OCI-LY1 (cell line): ENCODE measurements around the gene XRN2.

Experiments
- H2AFZ ChIP-seq: fragments of 200-600 bp; sonication (generic), shearing (Covaris generic); 2 replicates; pipeline ENCODE4 v1.6.0; 2014; ENCODE audit warnings: antibody characterized with exemption, mild to moderate bottlenecking, low read length
- H3F3A ChIP-seq: fragments of 200-600 bp; sonication (generic), shearing (Covaris generic); 2 replicates; pipeline ENCODE4 v1.6.0; 2014; ENCODE audit warnings: mild to moderate bottlenecking, antibody characterized with exemption, low read length, moderate library complexity; ENCODE audit not compliant: insufficient read depth
- H3K27ac ChIP-seq: fragments of 200-600 bp; sonication (generic); 2 replicates; pipeline ENCODE4 v1.5.1; 2014; ENCODE audit warnings: low read length, mixed run types, mild to moderate bottlenecking, low read depth; ENCODE audit not compliant: poor library complexity, severe bottlenecking
- H3K27me3 ChIP-seq: fragments of 200-600 bp; sonication (generic); 2 replicates; pipeline ENCODE4 v1.6.0; 2014; ENCODE audit warnings: antibody characterized with exemption, mild to moderate bottlenecking, low read length, moderate library complexity; ENCODE audit not compliant: insufficient read depth
- H3K36me3 ChIP-seq: fragments of 200-600 bp; sonication (generic); 2 replicates; pipeline ENCODE4 v1.6.1; 2014; ENCODE audit warnings: mild to moderate bottlenecking, antibody characterized with exemption, low read length, moderate library complexity, mixed read lengths; ENCODE audit not compliant: insufficient read depth
- H3K4me1 ChIP-seq: fragments of 200-600 bp; sonication (generic); 2 replicates; pipeline ENCODE4 v1.5.1; 2014; ENCODE audit warnings: mild to moderate bottlenecking, low read length, moderate library complexity; ENCODE audit not compliant: insufficient read depth, severe bottlenecking
- H3K4me2 ChIP-seq: fragments of 200-600 bp; sonication (generic), shearing (Covaris generic); 2 replicates; pipeline ENCODE4 v1.6.1; 2014; ENCODE audit warnings: low read length
- H3K4me3 ChIP-seq: fragments of 200-600 bp; sonication (generic); 2 replicates; pipeline ENCODE4 v1.5.1; 2014; ENCODE audit warnings: low read length, low read depth, mild to moderate bottlenecking, mixed read lengths; ENCODE audit not compliant: poor library complexity, severe bottlenecking
- H3K79me2 ChIP-seq: fragments of 200-600 bp; shearing (Covaris generic); 2 replicates; pipeline ENCODE4 v1.6.1; 2016; ENCODE audit warnings: mixed run types, low read length, mixed read lengths; ENCODE audit not compliant: insufficient read depth
- H3K9ac ChIP-seq: fragments of 200-600 bp; sonication (generic), shearing (Covaris generic); 2 replicates; pipeline ENCODE4 v1.6.1; 2014; ENCODE audit warnings: mild to moderate bottlenecking, low read length, mixed read lengths
- H3K9me2 ChIP-seq: fragments of 200-600 bp; sonication (generic), shearing (Covaris generic); 2 replicates; pipeline ENCODE4 v1.6.1; 2014; ENCODE audit warnings: low read depth, mild to moderate bottlenecking, low read length, mixed read lengths
- H3K9me3 ChIP-seq: fragments of 200-600 bp; shearing (Covaris generic); 2 replicates; pipeline ENCODE4 v1.6.1; 2014; ENCODE audit warnings: low read length, mixed read lengths
- H4K20me1 ChIP-seq: fragments of 200-600 bp; sonication (generic), shearing (Covaris generic); 2 replicates; pipeline ENCODE4 v1.6.0; 2016; ENCODE audit warnings: mild to moderate bottlenecking, low read length; ENCODE audit not compliant: insufficient read depth
- CTCF ChIP-seq: fragments of 200-600 bp; sonication (generic), shearing (Covaris generic); IDR thresholded peaks from 2 replicates; pipeline ENCODE4 v1.5.1; 2017; ENCODE audit warnings: mild to moderate bottlenecking, antibody characterized with exemption, low read length, moderate library complexity, mixed read lengths
- EZH2 ChIP-seq: fragments of 200-600 bp; sonication (generic), shearing (Covaris generic); IDR thresholded peaks from 2 replicates; pipeline ENCODE4 v1.8.0; 2017; ENCODE audit warnings: borderline replicate concordance, mixed run types, mild to moderate bottlenecking, antibody characterized with exemption, low read length, moderate library complexity, mixed read lengths

XRN2 gene

GRCh38 chr20:21259346-21259745 lies 43.8 kb upstream of the XRN2 start:
- H3K79me2 ChIP-seq = no peaks in the 10 kb centered on the region
- H4K20me1 ChIP-seq = no peaks in the 10 kb centered on the region
- no peaks in the 10 kb centered on the region for H3F3A ChIP-seq
- no peak overlapping the region for H2AFZ ChIP-seq
- H3K9me2 ChIP-seq = no peaks in the 10 kb centered on the region
- TF ChIP-seq EZH2 (no peak), CTCF (no peak)
- no peak overlapping the region for H3K27ac ChIP-seq
- H3K27me3 ChIP-seq = no peaks in the 10 kb centered on the region
- H3K4me3 ChIP-seq = no peak overlapping the region
- H3K9ac ChIP-seq = no peak overlapping the region
- H3K4me1 ChIP-seq = no peaks in the 10 kb centered on the region
- H3K36me3 ChIP-seq = no peaks in the 10 kb centered on the region
- no peaks in the 10 kb centered on the region for H3K9me3 ChIP-seq
- no peak overlapping the region for H3K4me2 ChIP-seq

DNA sequence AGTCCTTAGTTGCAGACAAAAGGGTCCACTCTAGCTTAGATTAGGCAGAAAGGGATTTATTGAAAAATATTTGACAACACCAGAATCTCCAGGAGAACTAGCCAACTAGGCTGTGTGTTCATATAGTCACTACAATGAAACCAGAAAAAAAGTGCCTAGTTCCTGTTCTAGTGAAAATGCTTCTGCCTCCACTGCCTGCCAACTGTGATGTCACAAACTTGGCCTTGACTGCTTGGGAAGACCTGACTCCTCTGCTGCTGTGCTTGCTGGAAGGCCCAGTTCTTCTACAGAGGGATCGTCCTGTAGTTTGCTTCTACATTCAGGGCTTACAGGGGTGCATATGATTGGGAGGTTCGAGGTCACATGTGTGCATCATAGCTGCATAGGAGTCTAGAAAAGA lies 40.3 kb upstream of the XRN2 start:
- TF ChIP-seq EZH2 = no peak
- TF ChIP-seq CTCF = no peak

GRCh38 chr20:21265261-21266190 lies 37.6 kb upstream of the XRN2 start:
- Histone ChIP-seq H3K4me1 (no peaks in the 10 kb centered on the region), H3K79me2 (no peaks in the 10 kb centered on the region), H3K27ac (no peak overlapping the region), H3K9ac (no peak overlapping the region), H2AFZ (no peak overlapping the region), H4K20me1 (no peaks in the 10 kb centered on the region), H3K4me3 (no peak overlapping the region), H3K4me2 (no peak overlapping the region), H3K9me3 (no peaks in the 10 kb centered on the region), H3K9me2 (no peaks in the 10 kb centered on the region), H3K36me3 (no peaks in the 10 kb centered on the region), H3K27me3 (peaks cover 9% of the 10 kb centered on the region; the same call in 1 of the 2 replicates), H3F3A (no peaks in the 10 kb centered on the region)
- TF ChIP-seq CTCF (no peak), EZH2 (no peak)

More for the DNA sequence above, 40.3 kb upstream of the XRN2 start:
- H3K36me3 ChIP-seq = no peaks in the 10 kb centered on the region
- H3K9me3 ChIP-seq = no peaks in the 10 kb centered on the region
- no peak overlapping the region for H3K4me2 ChIP-seq
- H3K27ac ChIP-seq = no peak overlapping the region
- H3K79me2 ChIP-seq = no peaks in the 10 kb centered on the region
- H4K20me1 ChIP-seq = no peaks in the 10 kb centered on the region
- H3K9ac ChIP-seq = no peak overlapping the region
- peaks cover 8% of the 10 kb centered on the region; the same call in 1 of the 2 replicates for H3K27me3 ChIP-seq
- no peaks in the 10 kb centered on the region for H3F3A ChIP-seq
- H3K4me3 ChIP-seq = no peak overlapping the region
- H3K4me1 ChIP-seq = no peaks in the 10 kb centered on the region
- no peaks in the 10 kb centered on the region for H3K9me2 ChIP-seq
- no peak overlapping the region for H2AFZ ChIP-seq
